GM18519 (cell line): ENCODE measurements around the gene EWSR1.
"Not testable (repeated sequence)": the region's sequence is repeated elsewhere in the genome, so short reads cannot be mapped to it uniquely, and the experiment has no call there.

Experiments used
- ATAC-seq: cut with Tn5 transposase; IDR thresholded peaks from one replicate; pipeline ENCODE4 v1.9.1; 2021; ENCODE audit warnings: mild to moderate bottlenecking, moderate library complexity; ENCODE audit not compliant: unreplicated experiment, low FRiP score

Gene EWSR1

GRCh38 chr22:29334696-29335344 is 66.8 kb downstream of the EWSR1 start:
- no peak for ATAC-seq

- ATAC-seq = no peak
Observed at GRCh38 chr22:29335656-29336055, 67.6 kb downstream of the EWSR1 start.

DNA sequence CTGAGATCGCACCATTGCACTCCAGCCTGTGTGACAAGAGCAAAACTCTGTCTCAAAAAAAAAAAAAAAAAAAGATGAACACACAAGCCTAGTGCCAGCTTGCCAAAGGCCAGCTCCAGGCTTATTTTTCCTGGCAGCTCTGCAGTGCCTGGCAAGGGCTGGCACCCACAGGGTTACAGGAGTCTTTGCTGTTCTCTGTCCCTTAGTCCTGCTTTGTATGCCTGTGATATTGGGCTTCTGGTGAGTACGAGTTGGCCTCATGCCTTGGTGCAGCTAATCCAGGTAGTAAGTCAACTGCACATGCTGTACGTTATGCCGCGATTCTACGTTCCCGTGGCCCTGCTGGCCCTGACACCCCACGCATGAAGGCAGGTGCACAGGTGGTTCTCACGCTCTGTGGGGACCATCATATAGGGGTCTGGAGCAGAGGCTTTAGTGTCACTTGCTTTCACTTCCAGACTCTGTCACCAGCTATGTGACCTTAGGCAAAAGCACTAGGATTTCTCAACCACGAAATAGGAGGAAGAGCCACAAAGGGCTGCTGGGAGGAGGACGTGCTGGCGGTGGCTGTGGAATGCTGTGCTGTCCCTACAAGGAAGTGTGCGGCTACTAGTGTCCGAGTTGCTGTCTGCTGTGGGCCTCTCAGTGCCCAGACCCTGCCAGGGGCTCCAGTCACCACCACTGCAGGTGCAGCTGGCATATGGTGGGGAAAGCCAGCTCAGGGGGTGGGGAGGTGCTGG is 68.9 kb downstream of the EWSR1 start:
- no peak for ATAC-seq

GRCh38 chr22:29337631-29338284 is 69.7 kb downstream of the EWSR1 start:
- ATAC-seq = no peak

DNA sequence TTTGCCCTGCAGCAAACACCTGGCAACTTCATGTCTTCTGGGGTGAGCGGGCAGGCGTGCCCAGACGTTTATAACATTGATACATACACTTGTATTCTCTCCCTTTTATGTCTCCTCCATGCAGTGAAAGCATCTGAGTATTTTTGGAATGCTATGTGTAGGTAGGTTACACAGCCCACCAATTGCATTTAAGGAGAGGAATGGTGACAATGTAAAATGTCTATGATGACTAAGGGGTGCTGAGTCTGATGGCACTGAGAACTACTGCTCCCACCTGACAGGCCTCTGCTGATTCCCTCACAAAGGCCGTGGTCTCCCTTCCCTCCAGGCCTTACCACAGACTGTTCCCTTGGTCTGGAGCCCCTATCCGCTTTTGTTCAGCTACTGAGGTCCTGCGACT is 70.3 kb downstream of the EWSR1 start:
- no peak for ATAC-seq

GRCh38 chr22:29339381-29340235 is 71.5 kb downstream of the EWSR1 start:
- ATAC-seq = no peak

DNA sequence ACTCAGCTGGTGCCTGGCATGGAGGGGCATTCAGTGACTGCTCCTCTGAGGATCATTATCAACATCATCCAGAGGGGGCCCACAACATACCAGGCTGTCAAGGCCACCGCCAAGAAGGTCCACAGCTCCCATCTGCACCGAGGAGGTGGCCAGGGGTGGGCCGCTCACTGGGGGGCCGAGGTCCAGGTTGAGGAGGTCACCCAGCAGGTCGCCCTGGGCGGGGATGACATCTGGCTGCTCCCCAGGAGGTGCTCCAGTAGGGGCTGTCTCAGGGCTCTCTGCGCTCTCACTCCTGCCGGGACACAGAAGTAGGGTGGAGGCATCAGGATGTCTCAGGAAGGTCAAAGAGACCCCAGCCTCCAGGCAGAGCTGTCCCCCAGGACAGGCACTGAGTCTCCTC is 72.5 kb downstream of the EWSR1 start:
- no peak for ATAC-seq

DNA sequence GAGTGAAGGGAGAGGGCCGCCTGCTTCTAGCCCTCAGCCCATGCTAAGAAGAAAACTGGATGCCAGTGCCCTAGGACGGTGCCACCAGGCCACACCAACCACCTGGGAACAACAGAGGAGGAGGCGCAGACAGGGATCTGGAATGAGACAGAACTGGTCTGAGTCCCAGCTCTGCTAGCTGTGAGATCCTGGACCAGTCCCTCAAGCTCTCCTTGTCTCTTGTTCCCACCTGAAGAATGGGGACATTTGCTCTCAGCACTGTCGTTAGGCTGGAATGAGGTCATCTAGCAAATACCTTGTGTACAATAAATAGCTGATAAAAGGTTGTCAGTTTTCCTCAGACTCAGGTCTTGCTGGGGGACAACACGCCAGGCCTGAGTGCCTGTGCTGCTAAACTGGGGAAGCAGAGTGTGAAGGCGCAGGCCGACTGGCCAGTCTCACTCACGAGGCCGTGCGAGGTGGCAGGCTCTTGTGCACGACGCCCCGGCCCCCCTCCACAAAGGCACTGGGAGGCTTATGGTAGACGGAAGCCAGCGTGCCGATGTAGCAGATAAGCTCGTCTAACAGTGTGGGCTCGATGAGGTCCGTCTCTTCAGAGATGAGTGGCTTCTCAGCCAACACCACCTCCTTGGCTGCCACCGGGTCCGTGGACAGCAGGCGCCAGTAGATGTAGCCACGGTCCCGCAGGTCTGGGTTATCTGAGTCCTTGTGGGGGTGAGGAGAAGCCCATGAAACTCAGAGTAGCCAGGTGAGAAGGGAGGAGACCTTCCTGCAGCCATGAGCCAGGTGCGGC is 73.2 kb downstream of the EWSR1 start:
- ATAC-seq = no peak

GRCh38 chr22:29341849-29342127 is 73.7 kb downstream of the EWSR1 start:
- ATAC-seq = no peak

- ATAC-seq = no peak
Observed at GRCh38 chr22:29342177-29342576, 74.1 kb downstream of the EWSR1 start.

DNA sequence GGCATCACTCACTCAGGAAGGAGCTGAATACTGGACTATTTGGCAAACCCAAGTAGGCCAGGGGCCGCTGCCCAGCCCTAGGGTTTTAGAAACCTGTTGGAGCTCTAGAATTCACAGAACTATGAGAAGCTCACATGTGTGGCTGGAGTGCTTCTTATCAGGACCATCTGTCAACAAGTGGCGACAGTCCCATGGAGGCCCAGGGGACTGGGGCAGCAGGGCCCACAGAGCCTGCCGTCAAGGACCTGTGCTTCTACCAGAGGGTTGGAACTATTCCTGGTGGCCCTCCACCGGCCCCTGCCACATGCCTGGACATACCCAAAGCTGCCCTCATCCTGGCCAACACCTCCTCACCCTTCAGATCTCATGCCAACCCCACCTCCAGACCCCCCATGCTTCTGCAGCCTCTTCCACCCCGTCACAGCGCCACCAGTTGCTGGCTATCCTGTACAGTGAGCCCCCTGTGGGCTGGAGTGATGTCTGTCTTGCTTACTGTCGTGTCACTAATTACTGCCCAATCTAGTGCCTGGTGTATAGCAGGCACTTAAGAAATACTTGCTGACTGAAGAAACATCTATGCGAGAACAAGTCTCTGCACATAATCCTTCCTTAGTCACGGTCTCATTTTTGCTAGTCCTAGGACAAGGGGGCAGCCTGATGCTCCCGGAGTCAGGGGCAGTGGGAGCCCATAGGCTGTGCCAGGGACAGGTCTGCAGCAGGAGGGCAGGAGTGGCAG is 74.7 kb downstream of the EWSR1 start:
- no peak for ATAC-seq

DNA sequence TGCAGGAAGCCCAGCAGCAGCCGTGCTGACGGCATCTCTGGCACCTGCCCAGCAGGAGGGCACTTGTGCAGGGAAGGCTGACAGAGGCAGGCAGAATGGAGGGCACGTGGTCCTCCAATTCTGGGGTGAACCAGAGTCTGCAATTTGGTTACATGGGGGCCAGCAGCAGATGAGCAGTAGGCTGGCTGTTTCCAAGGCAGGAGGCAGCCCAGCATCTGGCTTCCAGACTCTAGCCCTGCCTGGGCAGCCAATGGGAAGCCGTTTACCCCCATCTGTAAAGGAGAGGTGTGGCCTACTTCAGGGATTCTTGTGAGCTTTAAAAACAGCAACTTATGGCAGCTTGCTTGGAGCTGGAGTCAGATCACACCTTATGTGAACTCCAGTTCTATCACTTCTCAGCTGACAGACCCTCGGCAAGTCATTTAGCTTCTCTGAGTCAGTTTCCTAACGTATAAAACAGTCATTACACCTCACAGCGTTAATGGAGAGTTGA is 75.3 kb downstream of the EWSR1 start:
- no peak for ATAC-seq

DNA sequence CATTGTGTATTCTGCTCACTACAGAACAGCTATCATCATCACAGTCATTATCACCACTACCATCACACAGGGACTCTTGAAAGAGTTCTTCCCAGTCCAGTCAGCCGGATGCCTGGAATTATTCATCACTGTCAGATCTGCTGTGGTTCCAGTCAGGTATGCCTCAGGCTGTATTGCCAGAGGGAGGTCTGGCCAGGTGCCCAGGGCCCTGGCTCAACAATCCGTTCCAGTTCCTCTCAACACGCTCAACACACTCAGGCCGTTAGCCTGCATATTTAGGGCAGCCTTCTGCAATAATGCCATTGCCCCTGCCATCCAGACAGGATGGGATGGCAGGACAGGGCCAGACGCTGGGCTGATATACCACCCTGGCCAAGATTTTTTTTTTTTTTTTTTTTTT is 76.1 kb downstream of the EWSR1 start:
- ATAC-seq = no peak

GRCh38 chr22:29344889-29345288 is 76.8 kb downstream of the EWSR1 start:
- not testable (repeated sequence) for ATAC-seq

DNA sequence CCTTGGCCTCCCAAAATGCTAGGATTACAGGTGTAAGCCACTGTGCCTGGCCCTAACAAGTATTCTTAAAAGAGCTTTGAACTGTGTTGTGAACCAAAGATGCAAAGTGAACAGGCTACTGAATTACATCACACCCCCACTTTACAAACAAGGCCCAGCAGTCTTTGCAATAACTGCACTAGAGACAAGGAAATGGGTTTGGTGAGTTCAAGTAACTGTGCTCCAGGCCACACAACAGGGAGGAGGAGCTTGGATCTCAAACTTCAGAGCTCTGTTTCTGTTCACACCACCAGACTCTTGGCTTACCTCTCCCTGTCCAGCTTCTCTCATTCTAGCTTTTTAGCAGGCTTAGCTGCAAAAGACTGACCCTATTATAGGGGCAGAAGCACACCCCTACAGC is 77.9 kb downstream of the EWSR1 start:
- no peak for ATAC-seq

DNA sequence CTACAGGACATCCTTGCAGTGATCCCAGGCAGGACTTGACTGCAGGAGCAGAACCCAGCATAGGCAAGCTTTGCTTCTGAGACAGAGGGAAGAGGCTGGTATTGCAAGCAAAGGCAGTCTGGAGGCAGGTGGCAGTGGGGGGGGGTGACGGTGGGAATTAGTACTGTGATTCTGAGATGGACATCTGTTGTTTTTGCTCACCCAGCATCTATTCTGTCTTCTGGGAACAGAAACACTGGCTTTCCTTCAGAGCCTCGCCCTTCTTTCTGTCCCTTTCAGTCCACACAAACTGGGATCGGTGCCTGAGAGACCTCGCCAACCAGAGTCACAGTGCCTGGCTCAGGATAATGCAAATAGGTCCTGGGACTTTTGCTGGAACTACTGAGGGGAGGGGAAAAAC is 78.6 kb downstream of the EWSR1 start:
- no peak for ATAC-seq

GRCh38 chr22:29348041-29348440 is 80.0 kb downstream of the EWSR1 start:
- ATAC-seq = no peak

DNA sequence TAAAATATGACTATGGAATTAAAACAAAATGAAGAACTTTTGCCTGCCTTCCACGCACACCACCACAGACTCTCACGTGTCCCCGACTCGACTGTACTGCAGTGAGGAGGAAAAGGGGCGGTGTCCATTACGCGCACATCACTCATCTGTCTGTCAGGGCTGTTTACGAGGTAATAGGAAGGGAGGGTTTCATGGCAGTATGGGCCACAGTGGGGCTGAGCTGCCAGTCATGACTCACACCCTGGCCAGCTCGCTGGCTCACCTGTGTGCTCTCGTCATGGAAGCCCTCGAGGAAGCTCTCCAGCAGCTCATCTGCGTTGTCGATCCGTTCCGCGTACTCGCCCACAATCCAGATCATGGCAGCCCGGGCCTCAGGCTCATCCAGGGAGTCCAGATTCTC is 80.9 kb downstream of the EWSR1 start:
- ATAC-seq = no peak
